Posterior cingulate gyrus (tissue), 11 donors: ENCODE measurements around the gene SLC48A1.

Experiments used
- DNase-seq, 10 donors: peaks; one replicate each; pipeline versions ENCODE4 v3.0.0 to v3.0.0-alpha.2; 2020 to 2021; ENCODE audit warnings: mixed read lengths in 3 of 10
- intact Hi-C: fragments of 100-400 bp; cut with DNase I; formaldehyde crosslinking; loops from one replicate; pipeline ENCODE4 v1.15.1; 2023

Gene SLC48A1

DNA sequence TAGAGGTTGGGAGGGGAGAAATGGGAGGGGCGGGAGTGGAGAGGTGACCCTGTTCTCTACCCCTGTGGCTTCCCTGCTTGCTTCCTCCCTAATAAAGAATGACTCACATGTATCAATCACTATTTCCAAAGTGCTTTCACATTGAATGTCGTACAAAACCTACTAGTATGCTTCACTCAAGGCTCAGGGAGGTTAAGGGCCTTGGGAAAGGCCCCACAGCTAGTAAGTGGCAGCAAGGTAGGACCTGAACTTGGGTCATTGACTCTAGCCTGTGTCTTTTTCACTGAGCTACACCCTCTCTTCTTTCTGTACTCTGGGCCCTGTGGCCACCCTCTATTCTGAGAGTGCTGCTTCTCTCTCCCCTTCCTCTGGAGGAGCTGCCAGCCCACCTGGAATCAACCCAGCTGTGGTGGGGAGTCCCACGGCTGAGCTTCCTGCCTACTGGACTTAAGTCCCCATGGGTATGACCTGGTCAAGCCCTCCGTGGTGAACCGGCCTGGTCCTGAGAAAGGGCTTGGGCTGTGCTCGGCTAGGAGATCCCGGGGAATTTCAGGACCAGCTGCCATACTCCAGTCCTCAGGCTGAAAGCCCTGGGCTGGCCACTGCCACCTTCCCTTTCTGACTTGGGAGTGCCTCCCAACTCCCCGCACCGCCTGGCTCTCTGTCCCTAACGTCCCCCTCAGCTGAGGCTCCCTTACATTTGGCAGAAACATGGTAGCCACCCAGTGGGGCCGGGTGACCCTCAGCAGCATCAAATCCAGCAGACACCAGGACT, 13.0 kb downstream of the SLC48A1 start:
- intact Hi-C loops: no loop called here
- peak in 3 of 10 donors; percentile 5 to 69 (median 45) for DNase-seq

DNA sequence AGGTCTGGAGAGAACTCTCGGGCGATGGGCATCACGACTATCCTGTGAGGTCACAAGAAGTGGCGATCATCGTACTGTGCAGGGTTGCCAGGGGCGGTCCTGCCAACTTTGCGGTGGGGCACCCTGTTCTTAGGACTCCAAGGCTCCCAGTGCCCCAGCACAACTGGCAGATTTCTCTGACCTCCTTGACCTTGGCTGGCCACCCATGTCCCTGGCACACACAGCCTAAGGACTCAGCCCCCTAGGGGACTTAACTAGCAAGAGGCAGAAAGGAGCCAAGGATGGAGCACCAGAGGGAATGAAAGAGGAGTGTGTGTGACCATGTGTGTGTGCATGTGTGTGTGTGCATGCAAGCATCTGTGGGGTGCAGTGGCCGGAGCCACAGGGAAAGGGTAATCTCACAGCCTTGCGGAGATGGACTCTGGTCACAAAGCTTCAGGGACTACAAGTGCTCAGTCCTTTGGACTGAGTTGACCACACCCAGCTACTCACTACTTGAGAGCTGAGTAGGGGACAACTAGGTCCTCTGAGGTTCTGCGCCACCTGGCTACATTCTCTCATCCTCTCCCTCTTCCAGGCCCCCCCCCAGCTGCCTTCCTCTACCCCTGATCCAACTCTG, 13.7 kb downstream of the SLC48A1 start:
- intact Hi-C loops: no loop called here
- peak in 4 of 10 donors; percentile 3 to 59 (median 12) for DNase-seq

DNA sequence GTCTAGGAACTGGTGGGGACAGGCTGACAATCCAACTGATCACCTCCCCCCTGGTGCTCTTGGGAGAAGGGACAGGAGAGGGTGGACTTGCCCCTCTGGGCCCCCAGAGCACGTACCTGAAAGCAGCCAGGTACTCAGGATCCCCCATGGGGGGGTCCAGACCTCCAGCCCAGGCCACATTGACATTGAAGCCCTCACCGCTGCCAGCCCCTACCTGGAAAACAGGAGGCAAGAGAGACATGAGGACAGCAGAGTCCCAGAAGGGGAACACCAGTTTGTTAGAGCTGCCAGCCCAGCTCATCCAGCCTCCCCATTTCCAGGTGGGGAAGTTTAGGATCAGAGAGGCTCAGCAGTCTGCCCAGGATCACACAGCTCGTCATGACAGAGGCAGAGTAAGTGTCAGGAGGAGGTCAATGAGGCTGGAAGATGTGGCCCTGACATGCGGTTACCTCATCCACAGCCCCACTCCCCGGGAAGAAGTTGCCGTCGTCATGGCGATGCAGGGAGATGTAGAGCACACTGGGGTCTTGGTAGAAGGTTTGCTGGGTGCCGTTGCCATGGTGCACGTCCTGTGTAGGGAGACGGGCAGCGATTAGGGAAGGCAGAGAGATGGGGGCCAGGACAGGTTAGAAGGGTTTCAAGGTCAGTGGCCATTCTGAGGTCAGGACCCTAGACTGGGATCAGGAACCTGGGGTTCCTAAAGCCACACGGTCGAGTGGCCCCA, 14.7 kb downstream of the SLC48A1 start:
- DNase-seq: peak in 3 of 10 donors; percentile 5 to 65 (median 64)
- intact Hi-C loops: no loop called here

DNA sequence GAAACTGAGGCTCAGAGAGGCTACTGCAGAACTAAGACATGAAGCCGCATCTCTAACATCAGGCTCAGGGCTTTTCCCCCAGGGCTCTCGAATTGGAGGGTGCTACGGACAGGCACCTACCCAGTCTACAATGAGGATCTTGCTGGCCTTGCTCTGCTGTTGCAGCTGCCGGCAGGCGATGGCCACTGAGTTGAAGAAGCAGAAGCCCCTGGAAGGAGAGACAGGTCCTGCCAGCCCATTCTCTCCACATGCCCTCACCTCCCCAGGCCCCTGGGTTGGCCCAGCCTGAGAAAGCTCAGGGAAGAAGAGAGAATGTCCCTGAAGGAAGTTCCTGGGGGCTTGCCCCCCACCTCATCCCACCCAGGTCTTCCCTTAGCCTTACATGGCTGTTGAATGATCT, 16.1 kb downstream of the SLC48A1 start:
- peak in 2 of 10 donors; percentile 57 to 64 for DNase-seq

DNA sequence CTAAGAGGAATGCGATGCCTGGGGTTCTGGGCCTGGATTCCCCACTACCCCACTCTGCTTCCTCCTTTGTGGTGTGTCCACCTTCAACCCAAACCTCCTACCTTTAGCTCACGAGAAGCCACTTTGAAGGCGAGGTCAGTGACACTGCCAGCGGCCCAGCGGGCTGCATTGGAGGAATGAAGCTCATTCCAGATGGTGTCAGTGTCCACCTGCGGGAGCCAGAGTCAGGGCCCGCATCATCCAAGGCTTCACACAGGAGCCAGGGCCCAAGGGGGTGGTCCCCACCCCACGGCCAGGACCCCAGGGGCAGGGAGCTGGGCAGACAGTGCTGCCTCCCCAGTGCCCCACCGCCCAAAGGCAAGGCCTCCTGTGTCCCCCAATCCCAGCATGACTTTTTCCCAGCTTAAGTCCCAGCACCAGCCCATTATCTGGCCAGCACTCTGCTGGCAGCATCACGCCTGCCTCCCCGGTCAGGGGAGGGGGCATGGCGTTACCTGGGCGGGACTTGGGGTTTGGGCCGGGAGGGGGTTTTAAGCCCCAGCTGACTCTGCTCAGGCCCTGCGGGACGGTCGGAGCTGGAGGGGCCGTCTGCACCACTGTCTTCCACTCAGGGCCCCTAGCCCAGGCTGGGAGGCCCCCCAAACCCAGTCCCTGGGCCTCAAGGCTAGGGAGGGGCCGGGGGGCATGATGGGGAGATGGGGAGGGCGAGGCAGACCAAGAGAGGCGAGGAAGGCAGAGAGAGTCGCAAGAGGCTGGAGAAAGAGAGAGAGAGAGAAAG, 16.9 kb downstream of the SLC48A1 start:
- intact Hi-C loops: no loop called here
- DNase-seq: peak in 4 of 10 donors; percentile 1 to 63 (median 26)

More for the DNA sequence above, 16.1 kb downstream of the SLC48A1 start:
- intact Hi-C loops: no loop called here

DNA sequence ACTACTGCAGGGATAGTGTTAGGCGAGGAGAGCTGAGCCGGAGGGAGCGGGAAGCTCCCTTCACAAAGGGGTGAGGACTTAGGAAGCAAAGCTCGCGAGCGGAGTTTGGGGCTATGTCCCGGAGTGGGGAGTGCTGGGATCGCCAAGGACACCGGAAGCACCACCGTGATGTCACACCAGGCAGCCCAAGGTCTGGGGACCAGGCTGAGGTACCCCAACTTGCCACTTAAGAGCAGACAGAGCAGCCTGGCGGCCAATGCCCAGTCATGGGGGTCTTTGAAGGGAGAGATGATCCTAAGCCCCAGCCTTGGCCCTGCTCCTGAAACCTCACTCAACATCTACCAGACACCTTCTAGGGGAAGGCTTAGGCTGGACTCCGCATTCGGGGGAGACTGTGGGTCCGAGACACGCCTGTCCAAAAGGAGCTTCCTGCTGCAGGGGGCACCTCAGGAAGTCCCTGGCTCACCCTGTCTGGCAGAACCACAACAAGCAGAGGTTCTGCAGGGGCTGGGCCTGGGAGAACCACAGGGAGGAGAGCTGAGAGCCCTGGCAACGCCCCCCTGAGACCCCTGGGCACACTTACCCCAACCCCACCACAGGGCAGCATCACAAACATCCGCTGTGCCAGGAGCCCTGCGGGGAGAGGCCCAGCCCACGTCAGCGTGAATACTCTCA, 17.8 kb downstream of the SLC48A1 start:
- DNase-seq: peak in 3 of 10 donors; percentile 21 to 64 (median 50)
- intact Hi-C loops: no loop called here

DNA sequence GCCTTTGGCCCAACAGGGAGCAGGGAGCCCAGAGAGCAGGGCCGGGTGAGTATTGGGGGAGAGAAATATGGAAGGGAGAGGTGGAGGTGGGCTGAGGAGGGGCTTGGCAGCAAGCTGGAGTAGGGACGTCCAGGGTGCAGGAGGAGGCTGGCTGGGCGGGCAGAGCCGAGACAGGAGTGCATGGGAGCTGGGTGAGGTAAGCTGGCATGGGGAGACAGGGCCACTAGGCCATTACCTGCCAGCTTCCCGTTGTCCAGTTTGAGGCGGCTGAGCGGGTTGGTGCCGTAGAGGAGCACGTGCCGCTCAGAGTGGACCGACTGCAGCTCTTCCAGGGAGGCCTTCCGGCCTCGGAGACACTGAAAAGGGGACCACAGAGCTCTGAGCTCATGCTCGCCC, 18.3 kb downstream of the SLC48A1 start:
- DNase-seq: peak in 2 of 10 donors; percentile 22 to 54

DNA sequence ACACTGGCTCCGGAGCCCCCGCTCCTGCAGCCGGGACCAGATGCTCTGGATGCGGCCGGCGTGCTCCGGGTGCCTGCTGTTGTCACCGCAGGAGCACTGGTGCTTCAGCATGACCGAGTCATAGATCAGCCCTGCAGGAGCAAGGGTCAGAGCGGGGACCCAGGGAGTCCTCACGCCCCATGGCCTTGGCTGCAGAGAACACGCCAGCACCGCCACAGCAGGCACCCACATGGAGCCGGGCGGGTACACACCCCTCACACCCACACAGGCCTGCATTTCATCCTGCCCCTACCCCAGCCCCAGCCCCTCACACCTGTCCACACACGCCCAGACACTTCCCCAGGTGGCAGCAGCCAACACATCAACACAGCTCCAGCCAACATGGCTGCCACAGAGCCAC, 18.8 kb downstream of the SLC48A1 start:
- peak in 3 of 10 donors; percentile 28 to 79 (median 37) for DNase-seq
- intact Hi-C loops: no loop called here

More for the DNA sequence above, 18.3 kb downstream of the SLC48A1 start:
- intact Hi-C loops: no loop called here

DNA sequence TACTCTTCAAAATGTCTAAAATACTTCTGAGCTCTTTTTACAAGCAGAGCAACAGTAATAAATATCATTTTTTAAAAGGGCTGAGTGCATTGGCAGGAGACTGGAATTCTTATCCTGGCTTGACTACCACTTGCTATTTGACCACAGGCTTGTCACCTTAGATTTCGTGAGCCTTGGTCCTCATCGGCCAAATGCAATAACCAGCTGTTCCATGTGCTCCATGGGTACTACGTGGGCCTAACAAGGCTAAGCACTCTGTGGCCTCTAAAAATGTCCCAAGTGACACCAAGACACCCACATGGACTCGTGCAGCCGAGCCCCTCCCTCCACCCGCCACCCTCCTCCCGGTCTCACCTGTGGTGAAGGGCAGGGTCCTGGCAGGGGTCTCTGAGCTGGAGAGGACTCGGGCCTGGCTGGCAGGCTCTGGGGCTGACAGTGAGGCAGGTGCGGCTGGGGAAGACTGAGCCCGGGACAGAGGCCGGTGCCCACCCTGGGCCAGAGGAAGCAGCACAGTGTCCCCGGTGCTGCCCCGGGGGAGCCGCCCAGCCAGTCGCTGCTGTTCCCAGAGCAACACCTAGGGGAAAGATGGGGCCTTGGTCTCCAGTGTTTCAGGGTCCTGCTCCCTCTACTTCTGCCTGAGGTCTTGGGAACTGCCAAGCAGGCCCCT, 20.1 kb downstream of the SLC48A1 start:
- intact Hi-C loops: no loop called here
- peak in 3 of 10 donors; percentile 19 to 49 (median 40) for DNase-seq

DNA sequence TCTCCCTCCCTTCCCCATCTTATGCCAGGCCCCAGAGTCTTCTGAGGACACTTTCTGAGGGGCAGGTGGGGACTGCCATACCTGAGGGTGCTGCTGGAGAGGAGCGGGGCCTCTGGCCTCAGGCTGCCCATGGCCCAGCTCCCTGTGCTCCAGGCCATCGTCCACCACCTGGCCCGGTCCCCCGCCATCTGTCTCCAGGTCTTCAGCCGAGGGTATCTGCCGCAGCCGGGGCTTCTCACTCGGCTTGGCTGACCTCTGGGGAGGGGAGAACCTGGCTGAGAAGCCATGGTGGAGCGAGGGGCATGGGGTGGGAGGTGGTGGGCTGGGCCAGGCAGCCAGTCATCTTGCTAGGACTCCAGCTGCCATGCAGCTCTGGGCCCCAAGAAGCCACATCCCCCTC, 21.6 kb downstream of the SLC48A1 start:
- DNase-seq: peak in 2 of 10 donors; percentile 18 to 79
- intact Hi-C loops: no loop called here

DNA sequence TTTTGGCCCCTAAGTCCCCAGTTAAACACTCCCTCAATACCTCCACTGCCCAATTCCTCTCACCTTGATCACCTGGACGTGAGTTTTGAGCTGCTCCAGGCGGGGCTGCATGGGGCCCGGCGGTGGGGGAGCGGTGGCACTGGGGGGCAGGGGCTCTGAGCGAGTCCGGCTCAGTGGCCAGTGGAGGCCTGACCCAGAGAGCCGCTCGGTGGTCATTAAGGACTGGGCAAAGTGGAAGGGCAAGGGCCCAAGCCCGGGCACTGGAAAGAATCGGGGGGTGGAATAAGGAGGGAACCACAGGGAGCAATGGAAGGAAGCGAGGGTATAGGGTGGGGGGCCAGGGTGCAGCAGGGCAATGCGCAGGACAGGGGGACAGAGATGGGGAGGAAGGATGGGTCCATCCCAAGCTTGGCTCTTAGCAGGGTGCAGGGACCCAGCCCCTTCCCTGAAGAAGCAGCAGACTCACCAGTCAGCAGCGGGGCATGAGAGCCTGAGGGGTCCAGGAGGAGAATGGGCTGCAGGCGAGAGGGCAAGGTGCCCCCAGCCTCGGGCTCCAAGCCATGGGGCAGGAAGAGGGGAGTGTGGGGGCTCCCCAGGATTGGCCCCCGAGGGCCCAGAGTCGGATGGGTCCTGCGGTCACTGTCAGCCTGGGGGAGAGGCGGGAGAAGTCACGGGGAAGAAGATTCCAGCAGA, 22.2 kb downstream of the SLC48A1 start:
- intact Hi-C loops: no loop called here
- DNase-seq: no peak

DNA sequence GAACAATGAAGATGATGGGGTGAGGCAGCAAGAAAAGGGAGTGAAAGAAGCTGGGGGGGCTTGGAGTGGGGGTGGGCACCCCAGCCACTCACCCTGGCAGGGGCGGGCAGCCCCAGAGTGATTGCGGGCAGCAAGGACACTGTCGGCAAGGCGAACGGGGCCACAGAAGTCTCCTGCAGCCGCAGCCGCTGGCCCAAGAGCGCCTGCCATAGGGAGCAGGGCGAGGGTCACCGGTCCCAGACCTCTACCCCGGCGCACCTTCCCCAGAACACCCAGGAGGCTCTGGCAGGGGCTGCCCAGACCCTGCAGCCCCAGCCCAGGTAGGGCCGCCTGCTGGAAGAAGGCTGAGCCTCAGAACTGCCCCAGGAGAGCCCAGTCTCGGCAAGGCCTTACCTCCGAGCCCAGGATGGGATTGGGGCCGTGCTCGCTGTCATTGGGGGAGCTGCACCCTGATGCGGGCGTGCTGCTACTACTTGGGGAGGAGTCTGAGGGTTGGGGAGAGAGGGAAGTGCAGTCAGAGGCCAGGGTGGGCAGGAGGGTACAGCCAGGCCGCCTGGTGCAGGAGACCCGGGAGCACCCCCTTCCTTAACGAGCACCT, 22.9 kb downstream of the SLC48A1 start:
- intact Hi-C loops: loop anchor here (2.0 kb wide), 1 partner anchor 43 kb away; no protein-coding TSS in a partner anchor
- DNase-seq: peak in 2 of 10 donors; percentile 64 to 73

DNA sequence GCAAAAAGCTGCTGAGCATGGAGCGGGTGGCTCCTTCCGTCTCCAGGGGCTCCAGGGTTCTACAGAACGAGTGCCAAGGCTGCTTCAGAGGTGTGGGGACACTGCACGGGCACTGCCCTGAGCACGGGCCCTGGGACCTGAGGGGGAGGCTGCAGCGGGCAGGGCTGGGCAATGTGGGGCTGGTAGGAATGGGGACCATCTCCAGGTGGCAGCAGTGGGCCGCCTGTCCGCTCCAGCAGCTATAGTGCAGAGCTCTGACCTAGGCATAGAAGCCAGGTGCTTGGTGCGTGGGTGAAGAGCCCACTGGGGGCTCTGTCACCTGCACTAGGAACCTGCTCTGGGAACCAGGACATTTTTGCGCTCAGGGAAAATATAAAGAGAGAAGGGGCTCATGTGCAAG, 24.4 kb downstream of the SLC48A1 start:
- intact Hi-C loops: loop anchor here (2.0 kb wide), 1 partner anchor 41 kb away; no protein-coding TSS in a partner anchor
- DNase-seq: peak in 4 of 10 donors; percentile 53 to 80 (median 61)

DNA sequence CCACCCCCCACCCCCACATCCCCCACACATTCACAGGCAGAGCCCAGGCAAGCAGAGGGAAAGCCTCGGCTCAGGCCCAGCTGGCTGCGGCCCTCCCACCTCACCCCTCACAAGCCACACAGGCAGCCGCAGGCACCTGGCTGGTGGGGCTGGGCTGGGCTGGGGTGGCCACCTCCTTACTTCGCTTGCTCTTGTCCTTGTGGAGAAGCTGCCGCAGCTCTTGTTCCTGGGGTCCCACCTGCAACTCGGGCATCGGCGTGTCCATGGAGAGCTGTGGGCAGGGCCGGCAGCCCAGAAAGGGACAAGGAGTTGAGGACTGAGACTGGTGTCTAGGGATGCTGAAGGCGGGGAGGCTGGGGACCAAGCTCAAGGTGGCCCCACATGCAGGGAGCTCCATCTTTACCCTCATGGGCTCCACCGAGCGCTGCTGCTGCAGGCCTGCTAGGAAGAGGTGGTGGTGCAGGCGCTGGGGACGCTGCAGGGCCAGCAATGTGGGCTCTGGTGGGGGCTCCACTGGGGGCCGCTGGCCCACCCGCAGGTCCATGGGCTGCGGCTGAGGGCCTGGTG, 25.4 kb downstream of the SLC48A1 start:
- DNase-seq: no peak
- intact Hi-C loops: no loop called here

DNA sequence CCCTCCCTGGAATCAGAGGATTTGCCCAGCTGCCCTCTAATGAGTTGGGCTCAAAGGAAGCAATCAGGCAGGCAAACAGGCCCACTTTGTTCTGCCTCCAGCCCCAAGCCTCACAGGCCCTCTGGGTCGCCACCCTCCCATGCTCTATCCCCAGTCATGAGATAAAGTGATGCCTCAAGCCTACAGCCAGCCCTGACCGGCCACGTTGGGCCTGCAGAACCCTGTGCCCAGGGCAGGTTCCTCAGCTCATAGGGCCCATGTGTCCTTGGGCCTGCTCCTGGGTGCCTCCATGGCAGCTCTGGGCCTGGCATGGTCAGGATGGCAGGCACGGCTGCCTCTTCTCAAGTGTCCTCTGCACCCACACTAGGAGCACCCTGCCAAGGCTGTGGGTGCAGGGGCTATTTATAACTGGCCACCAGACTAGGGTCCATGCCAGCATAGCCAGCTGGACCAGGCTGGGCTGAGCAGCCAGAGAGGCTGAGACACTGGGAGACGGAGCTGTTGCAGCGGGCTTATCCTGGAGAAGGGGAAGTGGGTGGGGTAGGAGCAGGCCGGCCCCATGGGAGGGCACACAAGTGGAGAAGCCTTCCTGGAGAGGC, 26.4 kb downstream of the SLC48A1 start:
- peak in 8 of 10 donors; percentile 50 to 96 (median 60) for DNase-seq
- intact Hi-C loops: no loop called here

DNA sequence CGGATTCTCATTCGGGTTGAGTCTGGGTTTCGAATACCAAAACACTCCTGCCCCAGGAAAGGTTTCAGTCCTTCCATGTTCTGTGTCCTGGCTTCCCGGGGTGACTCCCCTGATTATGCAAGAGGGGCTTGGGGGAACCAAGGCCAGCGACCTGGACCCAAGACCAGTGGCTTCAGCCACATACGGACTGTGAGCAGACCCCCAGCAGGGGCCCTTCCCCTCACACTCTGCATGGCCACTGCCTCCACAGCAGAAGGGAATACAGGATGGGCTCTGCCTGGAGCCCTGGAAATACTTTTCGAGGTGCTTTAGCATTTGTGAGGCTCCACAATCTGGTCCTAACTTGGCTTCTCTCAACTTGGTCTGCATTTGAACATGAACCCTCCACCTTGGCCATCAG, 27.5 kb downstream of the SLC48A1 start:
- peak in 1 of 10 donors; percentile 59 for DNase-seq
- intact Hi-C loops: no loop called here

DNA sequence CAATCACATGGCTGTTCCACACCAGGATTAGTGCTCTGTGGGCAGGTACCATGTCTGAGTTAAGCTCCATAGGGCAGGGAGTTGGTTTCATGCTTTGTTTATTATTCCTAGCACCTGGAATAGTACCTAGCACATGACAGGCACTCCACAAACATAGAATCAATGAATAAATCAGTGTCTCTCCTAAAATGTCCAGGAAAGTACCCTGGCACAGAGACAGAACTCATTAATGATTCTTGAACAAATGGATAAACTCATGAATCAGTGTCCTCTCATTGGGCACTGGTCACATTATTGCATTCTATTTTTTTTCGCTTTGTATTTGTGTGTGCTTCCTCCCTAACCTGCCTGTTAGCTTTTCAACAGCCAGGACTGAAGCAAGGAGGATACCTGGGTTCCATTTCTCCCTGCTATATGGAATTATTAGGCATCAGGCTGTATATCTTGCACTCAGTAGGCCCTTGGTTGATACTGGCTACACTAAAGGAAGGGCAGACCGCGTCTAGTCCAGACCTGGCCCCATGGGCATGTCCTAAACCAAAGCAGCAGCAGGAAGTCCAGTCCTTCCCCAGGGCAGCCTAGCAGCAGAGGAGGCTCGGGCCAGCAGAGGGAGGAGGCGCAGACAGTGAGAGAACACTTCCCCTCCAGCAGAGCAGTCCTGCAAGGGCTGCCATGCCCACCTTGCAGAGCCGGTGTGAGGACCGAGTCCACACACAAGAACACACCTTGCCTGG, 28.3 kb downstream of the SLC48A1 start:
- intact Hi-C loops: no loop called here
- DNase-seq: peak in 2 of 10 donors; percentile 75 to 82
